Thymus (tissue), 14 donors: Measurements from ENCODE around the gene CCP110. TPM values are rescaled to one million over a fixed set of nuclear protein-coding genes. Genes with fewer than 3 reads are reported as not detected.

Experiments used
- DNase-seq, 9 donors: peaks; one replicate each; pipeline ENCODE4 v3.0.0-alpha.2; 2013; ENCODE audit warnings: low spot score in 9 of 9, low read depth in 6 of 9, missing footprints in 1 of 9
- H3K27ac ChIP-seq, 2 donors: one replicate each; pipeline ENCODE4 v1.5.1; 2013; ENCODE audit warnings: control low read depth in 1 of 2, low read depth in 1 of 2, low read length in 1 of 2, mild to moderate bottlenecking in 1 of 2, moderate library complexity in 1 of 2
- H3K27me3 ChIP-seq, 2 donors: one replicate each; pipeline ENCODE4 v1.5.1; 2013; ENCODE audit warnings: low read length in 1 of 2; ENCODE audit not compliant: control insufficient read depth in 2 of 2, insufficient read depth in 1 of 2
- H3K36me3 ChIP-seq, 2 donors: one replicate each; pipeline ENCODE4 v1.5.1; 2013; ENCODE audit warnings: low read length in 1 of 2, mild to moderate bottlenecking in 1 of 2, moderate library complexity in 1 of 2; ENCODE audit not compliant: control insufficient read depth in 2 of 2, insufficient read depth in 2 of 2
- H3K4me1 ChIP-seq, 2 donors: one replicate each; pipeline ENCODE4 v1.5.1; 2013; ENCODE audit warnings: low read length in 2 of 2; ENCODE audit not compliant: control insufficient read depth in 2 of 2, insufficient read depth in 2 of 2
- H3K4me3 ChIP-seq, 2 donors: one replicate each; pipeline ENCODE4 v1.5.1; 2013; ENCODE audit warnings: low read length in 2 of 2, control low read depth in 1 of 2, mild to moderate bottlenecking in 1 of 2
- H3K9me3 ChIP-seq, 2 donors: one replicate each; pipeline ENCODE4 v1.5.1; 2013; ENCODE audit warnings: low read length in 1 of 2, mild to moderate bottlenecking in 1 of 2; ENCODE audit not compliant: control insufficient read depth in 2 of 2, insufficient read depth in 1 of 2
- WGBS: extraction: QIAGEN DNeasy Blood & Tissue Kit; methylation state at CpG from one replicate; pipeline ENCODE4 v1.1.7; 2013; 5-methylcytosine and 5-hydroxymethylcytosine counted together
- long read RNA-seq, 10 donors: transcript quantifications; one replicate each; lab custom pipeline, GENCODE V29; 2026
- polyA plus RNA-seq: library from polyadenylated mRNA; stranded (reverse); fragments of 200-250 nt; gene quantifications from one replicate; pipeline ENCODE4 v1.2.3, GENCODE V29; 2013
- total RNA-seq: library from RNA; stranded (reverse); fragments of 120-200 nt; gene quantifications from one replicate; pipeline ENCODE4 v1.2.4, GENCODE V29; 2013
- donor health status: healthy.

CCP110 gene
- total RNA-seq (12.9 TPM), polyA plus RNA-seq (8.6 TPM)
- long read RNA-seq, donor 1, result 0 reads
- long read RNA-seq, donor 2, result 0 reads
- long read RNA-seq, donor 3, partial matches to known transcripts, result 6 of 6 reads
- long read RNA-seq, donor 3, other reads (novel, unspliced or antisense), result 0 of 6 reads
- long read RNA-seq, donor 4, partial matches to known transcripts, result 0 of 1 reads
- long read RNA-seq, donor 4, other reads (novel, unspliced or antisense), result 0 of 1 reads
- long read RNA-seq, donor 5, full-length matches to known transcripts, result 3 of 3 reads
- long read RNA-seq, donor 5, partial matches to known transcripts, result 0 of 3 reads
- long read RNA-seq, donor 5, other reads (novel, unspliced or antisense), result 0 of 3 reads
- long read RNA-seq, donor 6, result 0 reads
- long read RNA-seq, donor 7, result 0 reads
- long read RNA-seq, donor 8, full-length matches to known transcripts, result 1 of 1 reads
- long read RNA-seq, donor 8, partial matches to known transcripts, result 0 of 1 reads
- long read RNA-seq, donor 8, other reads (novel, unspliced or antisense), result 0 of 1 reads
- long read RNA-seq, donor 9, partial matches to known transcripts, result 8 of 8 reads
- long read RNA-seq, donor 9, other reads (novel, unspliced or antisense), result 0 of 8 reads
- long read RNA-seq, donor 10, result 0 reads

- H3K4me1 ChIP-seq, result peaks cover 13 to 16% of the 10 kb centered on the region in 2 donors
These were observed at the start of gene CCP110 for GRCh38 chr16:19523559-19524355. TSS of gene CCP110 (plus strand) at chr16:19523942. CDS start at chr16:19527882, 3,940 bp downstream.

GRCh38 chr16:19474617-19475016 lies 49.1 kb upstream of the CCP110 start:
- Histone ChIP-seq H3K27ac (no peak overlapping the region), H3K4me1 (no peaks in the 10 kb centered on the region), H3K27me3 (no peaks in the 10 kb centered on the region), H3K36me3 (no peaks in the 10 kb centered on the region), H3K4me3 (no peak overlapping the region), H3K9me3 (no peaks in the 10 kb centered on the region)
- WGBS, result 86% methylated on average over 5 of the region's 5 CpGs
- DNase-seq, result no peak

More at GRCh38 chr16:19523559-19524355, at the start of gene CCP110:
- 2% methylated on average over 51 of the region's 51 CpGs for WGBS
- peak within 1 kb of the TSS; percentile 87 to 97 for H3K4me3 ChIP-seq
- no peaks in the 10 kb centered on the region for H3K9me3 ChIP-seq
- H3K27ac ChIP-seq, result peak within 1 kb of the TSS; percentile 71 to 76
- DNase-seq, result peak; percentile 81 to 97 (median 92)
- peaks cover 0 to 8% of the 10 kb centered on the region in 2 donors for H3K36me3 ChIP-seq
- no peaks in the 10 kb centered on the region for H3K27me3 ChIP-seq

GRCh38 chr16:19478505-19478904 lies 45.2 kb upstream of the CCP110 start:
- no peaks in the 10 kb centered on the region for H3K36me3 ChIP-seq
- no peaks in the 10 kb centered on the region for H3K4me1 ChIP-seq
- DNase-seq, result no peak
- H3K4me3 ChIP-seq, result no peak overlapping the region
- H3K27ac ChIP-seq, result no peak overlapping the region
- H3K9me3 ChIP-seq, result no peaks in the 10 kb centered on the region
- 55% methylated on average over 1 of the region's 1 CpG for WGBS
- no peaks in the 10 kb centered on the region for H3K27me3 ChIP-seq

GRCh38 chr16:19479302-19479721 lies 44.4 kb upstream of the CCP110 start:
- 76% methylated on average over 3 of the region's 3 CpGs for WGBS
- DNase-seq, result no peak
- H3K4me1 ChIP-seq, result no peaks in the 10 kb centered on the region
- no peak overlapping the region for H3K4me3 ChIP-seq
- H3K36me3 ChIP-seq, result no peaks in the 10 kb centered on the region
- no peaks in the 10 kb centered on the region for H3K9me3 ChIP-seq
- H3K27me3 ChIP-seq, result no peaks in the 10 kb centered on the region
- no peak overlapping the region for H3K27ac ChIP-seq

- Histone ChIP-seq H3K4me3 (no peak overlapping the region), H3K4me1 (no peaks in the 10 kb centered on the region), H3K27ac (no peak overlapping the region), H3K9me3 (no peaks in the 10 kb centered on the region), H3K27me3 (no peaks in the 10 kb centered on the region), H3K36me3 (no peaks in the 10 kb centered on the region)
- DNase-seq, result no peak
- WGBS, result 88% methylated on average over 2 of the region's 2 CpGs
These were observed 42.4 kb upstream of the CCP110 start for GRCh38 chr16:19481296-19481695.

- H3K9me3 ChIP-seq, result no peaks in the 10 kb centered on the region
- 95% methylated on average over 5 of the region's 5 CpGs for WGBS
- H3K36me3 ChIP-seq, result no peaks in the 10 kb centered on the region
- H3K27ac ChIP-seq, result no peak overlapping the region
- no peaks in the 10 kb centered on the region for H3K27me3 ChIP-seq
- no peak overlapping the region for H3K4me3 ChIP-seq
- DNase-seq, result no peak
- no peaks in the 10 kb centered on the region for H3K4me1 ChIP-seq
These were observed 42.0 kb upstream of the CCP110 start for GRCh38 chr16:19481769-19482168.

- H3K27me3 ChIP-seq, result no peaks in the 10 kb centered on the region
- H3K4me3 ChIP-seq, result no peak overlapping the region
- no peaks in the 10 kb centered on the region for H3K4me1 ChIP-seq
- no peaks in the 10 kb centered on the region for H3K36me3 ChIP-seq
- WGBS, result 98% methylated on average over 1 of the region's 1 CpG
- DNase-seq, result no peak
- no peak overlapping the region for H3K27ac ChIP-seq
- H3K9me3 ChIP-seq, result no peaks in the 10 kb centered on the region
These were observed 41.5 kb upstream of the CCP110 start for GRCh38 chr16:19482291-19482690.

- H3K4me1 ChIP-seq, result no peaks in the 10 kb centered on the region
- no peaks in the 10 kb centered on the region for H3K27me3 ChIP-seq
- H3K4me3 ChIP-seq, result no peak overlapping the region
- no peaks in the 10 kb centered on the region for H3K9me3 ChIP-seq
- no peak overlapping the region for H3K27ac ChIP-seq
- no peak for DNase-seq
- no peaks in the 10 kb centered on the region for H3K36me3 ChIP-seq
- WGBS, result 98% methylated on average over 3 of the region's 3 CpGs
These were observed 39.6 kb upstream of the CCP110 start for GRCh38 chr16:19484096-19484495.

- no peak overlapping the region for H3K4me3 ChIP-seq
These were observed 38.1 kb upstream of the CCP110 start for GRCh38 chr16:19485611-19486010.

More at GRCh38 chr16:19485611-19486010, 38.1 kb upstream of the CCP110 start:
- H3K27me3 ChIP-seq, result no peaks in the 10 kb centered on the region
- no peaks in the 10 kb centered on the region for H3K36me3 ChIP-seq
- H3K4me1 ChIP-seq, result no peaks in the 10 kb centered on the region
- H3K9me3 ChIP-seq, result no peaks in the 10 kb centered on the region
- no peak for DNase-seq
- WGBS, result 97% methylated on average over 5 of the region's 5 CpGs
- no peak overlapping the region for H3K27ac ChIP-seq
